GM23248 (cell line): ENCODE results near the gene CLK2. TPM values are rescaled to one million over a fixed set of nuclear protein-coding genes. Genes with fewer than 3 reads are reported as not detected.

Source experiments
- DNase-seq: peaks from one replicate; pipeline ENCODE4 v3.0.0-alpha.2; 2015
- H2AFZ ChIP-seq: fragments of 200-600 bp; sonication (generic); 2 replicates; pipeline ENCODE4 v1.6.1; 2016; ENCODE audit warnings: antibody characterized with exemption
- H3F3A ChIP-seq: fragments of 200-600 bp; sonication (generic); 2 replicates; pipeline ENCODE4 v1.6.1; 2016; ENCODE audit warnings: mild to moderate bottlenecking, antibody characterized with exemption, mixed run types; ENCODE audit not compliant: insufficient read depth
- H3K27ac ChIP-seq: fragments of 200-600 bp; sonication (generic); 2 replicates; pipeline ENCODE4 v1.5.1; 2016; ENCODE audit warnings: mild to moderate bottlenecking
- H3K27me3 ChIP-seq: fragments of 200-600 bp; sonication (generic); replicated peaks from 2 replicates; pipeline ENCODE4 v1.6.1; 2016; ENCODE audit warnings: mild to moderate bottlenecking; ENCODE audit not compliant: insufficient read depth
- H3K36me3 ChIP-seq: fragments of 200-600 bp; sonication (generic); 2 replicates; pipeline ENCODE4 v1.6.1; 2016; ENCODE audit warnings: low read depth, mild to moderate bottlenecking
- H3K4me1 ChIP-seq: fragments of 200-600 bp; sonication (generic); 2 replicates; pipeline ENCODE4 v1.6.1; 2016; ENCODE audit warnings: mild to moderate bottlenecking; ENCODE audit not compliant: insufficient read depth
- H3K4me2 ChIP-seq: fragments of 200-600 bp; sonication (generic); one replicate; pipeline ENCODE4 v1.6.1; 2016; ENCODE audit warnings: mild to moderate bottlenecking; ENCODE audit not compliant: unreplicated experiment
- H3K4me3 ChIP-seq: fragments of 200-600 bp; sonication (generic); 2 replicates; pipeline ENCODE4 v1.5.1; 2016; ENCODE audit warnings: mild to moderate bottlenecking
- H3K79me2 ChIP-seq: fragments of 200-600 bp; sonication (generic); 2 replicates; pipeline ENCODE4 v1.6.1; 2016; ENCODE audit warnings: mild to moderate bottlenecking; ENCODE audit not compliant: insufficient read depth
- H3K9ac ChIP-seq: fragments of 200-600 bp; sonication (generic); 2 replicates; pipeline ENCODE4 v1.6.1; 2016; ENCODE audit warnings: mild to moderate bottlenecking
- H3K9me2 ChIP-seq: fragments of 200-600 bp; sonication (generic); 2 replicates; pipeline ENCODE4 v1.6.1; 2016; ENCODE audit warnings: mixed run types, mild to moderate bottlenecking, moderate library complexity; ENCODE audit not compliant: insufficient read depth
- H3K9me3 ChIP-seq: fragments of 200-600 bp; sonication (generic); one replicate; pipeline ENCODE4 v1.6.1; 2017; ENCODE audit warnings: low read depth
- H4K20me1 ChIP-seq: fragments of 200-600 bp; sonication (generic); 2 replicates; pipeline ENCODE4 v1.6.0; 2016; ENCODE audit not compliant: insufficient read depth
- EZH2 ChIP-seq: fragments of 200-600 bp; sonication (generic); IDR thresholded peaks from 2 replicates; pipeline ENCODE4 v1.6.1; 2018; ENCODE audit warnings: antibody characterized with exemption, mild to moderate bottlenecking; ENCODE audit not compliant: insufficient read depth, poor library complexity, severe bottlenecking
- EZH2phosphoT487 ChIP-seq: fragments of 200-600 bp; sonication (generic); IDR thresholded peaks from 2 replicates; pipeline ENCODE4 v1.6.1; 2018; ENCODE audit warnings: antibody characterized with exemption, moderate library complexity, mild to moderate bottlenecking, low read depth; ENCODE audit not compliant: insufficient read depth
- WGBS, 2 experiments: methylation state at CpG; one replicate each; pipeline ENCODE4 v1.1.6; 2015 to 2017; ENCODE audit warnings: low lambda C conversion rate in 2 of 2, low coverage in 1 of 2; ENCODE audit errors: missing lambda C conversion rate in 2 of 2; 5-methylcytosine and 5-hydroxymethylcytosine counted together
- in situ Hi-C: fragments of 300-500 bp; cut with MboI; formaldehyde crosslinking; loops from 2 replicates; pipeline ENCODE4 v1.15.0; 2020
- polyA plus RNA-seq: library from polyadenylated mRNA; unstranded; fragments of >200 nt; fragmentation: Nextera tagmentation; extraction: Ambion mirVana; gene quantifications from 2 replicates; pipeline ENCODE4 v1.2.1, GENCODE V29; 2016
- total RNA-seq: library from RNA; depleted of rRNA; stranded (reverse); fragments of >200 nt; shearing (Covaris generic); gene quantifications from 2 replicates; pipeline ENCODE4 v1.2.3, GENCODE V29; 2014

Gene CLK2
- total and polyA plus RNA-seq, 2 experiments from 2014 or later, result 10.4 to 16.8 TPM

- peaks cover 8% of the 10 kb centered on the region for H3F3A ChIP-seq
- WGBS, 2 experiments, result 5% methylated on average over 50 to 51 of the region's 51 CpGs
- no peaks in the 10 kb centered on the region for H3K36me3 ChIP-seq
- H3K4me1 ChIP-seq, result peaks cover 12% of the 10 kb centered on the region
- in situ Hi-C loops, result no loop called here
- no peaks in the 10 kb centered on the region for H3K27me3 ChIP-seq
- no peaks in the 10 kb centered on the region for H4K20me1 ChIP-seq
- peak within 1 kb of the TSS; percentile 75 for H2AFZ ChIP-seq
- peak within 1 kb of the TSS; percentile 99 for H3K4me2 ChIP-seq
- peaks cover 24% of the 10 kb centered on the region for H3K79me2 ChIP-seq
- DNase-seq, result peak; percentile 83
- TF ChIP-seq EZH2 (no peak), EZH2phosphoT487 (no peak)
- H3K9me3 ChIP-seq, result no peaks in the 10 kb centered on the region
- H3K9ac ChIP-seq, result peak within 1 kb of the TSS; percentile 83
- peak within 1 kb of the TSS; percentile 89 for H3K4me3 ChIP-seq
- no peaks in the 10 kb centered on the region for H3K9me2 ChIP-seq
- H3K27ac ChIP-seq, result peak within 1 kb of the TSS; percentile 9; the same call in 1 of the 2 replicates
These were observed 47.6 kb upstream of the CLK2 start, which contains the start of gene RUSC1 for GRCh38 chr1:155320661-155321617. Gene RUSC1 (plus strand): TSS chr1:155320894. CDS start chr1:155321774, 880 bp downstream.

GRCh38 chr1:155320252-155320651 is 46.9 kb upstream of the CLK2 start:
- peaks cover 12% of the 10 kb centered on the region for H3K4me1 ChIP-seq
- H3K9me2 ChIP-seq, result no peaks in the 10 kb centered on the region
- H2AFZ ChIP-seq, result peak overlapping the region; percentile 75
- no peaks in the 10 kb centered on the region for H3K27me3 ChIP-seq
- in situ Hi-C loops, result no loop called here
- 23 to 26% methylated on average over 11 of the region's 11 CpGs for WGBS, 2 experiments
- peak overlapping the region; percentile 9; the same call in 1 of the 2 replicates for H3K27ac ChIP-seq
- no peaks in the 10 kb centered on the region for H3K9me3 ChIP-seq
- H3K36me3 ChIP-seq, result no peaks in the 10 kb centered on the region
- no peak for TF ChIP-seq EZH2
- no peak for TF ChIP-seq EZH2phosphoT487
- H3K9ac ChIP-seq, result peak overlapping the region; percentile 83
- H3F3A ChIP-seq, result peaks cover 8% of the 10 kb centered on the region
- H3K79me2 ChIP-seq, result peaks cover 17% of the 10 kb centered on the region
- no peaks in the 10 kb centered on the region for H4K20me1 ChIP-seq
- H3K4me3 ChIP-seq, result peak overlapping the region; percentile 89
- DNase-seq, result no peak
- H3K4me2 ChIP-seq, result peak overlapping the region; percentile 99

- H3K27ac ChIP-seq, result no peak overlapping the region
- H3K9me3 ChIP-seq, result no peaks in the 10 kb centered on the region
- H3K4me1 ChIP-seq, result peaks cover 12% of the 10 kb centered on the region
- no peak overlapping the region for H2AFZ ChIP-seq
- no peak overlapping the region for H3K9ac ChIP-seq
- peaks cover 10% of the 10 kb centered on the region for H3K79me2 ChIP-seq
- no peaks in the 10 kb centered on the region for H3K27me3 ChIP-seq
- H3F3A ChIP-seq, result peaks cover 8% of the 10 kb centered on the region
- DNase-seq, result no peak
- in situ Hi-C loops, result no loop called here
- H3K9me2 ChIP-seq, result no peaks in the 10 kb centered on the region
- no peaks in the 10 kb centered on the region for H3K36me3 ChIP-seq
- no peaks in the 10 kb centered on the region for H4K20me1 ChIP-seq
- WGBS, 2 experiments, result 68 to 72% methylated on average over 5 of the region's 5 CpGs
- H3K4me3 ChIP-seq, result no peak overlapping the region
- no peak overlapping the region for H3K4me2 ChIP-seq
- TF ChIP-seq EZH2, result no peak
- no peak for TF ChIP-seq EZH2phosphoT487
These were observed 46.2 kb upstream of the CLK2 start for GRCh38 chr1:155319536-155319935.

- H3K4me1 ChIP-seq, result peaks cover 12% of the 10 kb centered on the region
- in situ Hi-C loops, result no loop called here
- no peak overlapping the region for H3K4me2 ChIP-seq
- no peaks in the 10 kb centered on the region for H4K20me1 ChIP-seq
- 88 to 93% methylated on average over 9 of the region's 9 CpGs for WGBS, 2 experiments
- H3F3A ChIP-seq, result peaks cover 8% of the 10 kb centered on the region
- DNase-seq, result no peak
- H3K79me2 ChIP-seq, result peaks cover 9% of the 10 kb centered on the region
- TF ChIP-seq EZH2phosphoT487 (no peak), EZH2 (no peak)
- no peak overlapping the region for H3K27ac ChIP-seq
- H3K4me3 ChIP-seq, result no peak overlapping the region
- H2AFZ ChIP-seq, result no peak overlapping the region
- H3K9me2 ChIP-seq, result no peaks in the 10 kb centered on the region
- H3K9ac ChIP-seq, result no peak overlapping the region
- H3K27me3 ChIP-seq, result no peaks in the 10 kb centered on the region
- H3K9me3 ChIP-seq, result no peaks in the 10 kb centered on the region
- no peaks in the 10 kb centered on the region for H3K36me3 ChIP-seq
These were observed 44.8 kb upstream of the CLK2 start for GRCh38 chr1:155318082-155318481.
